Astrocyte (in vitro differentiated cells and primary cell): ENCODE results near the gene UST. TPM values are rescaled to one million over a fixed set of nuclear protein-coding genes. Genes with fewer than 3 reads are reported as not detected.

Experiments
- DNase-seq: peaks from one replicate; pipeline ENCODE4 v3.0.0-alpha.2; 2010; ENCODE audit warnings: low read depth
- FAIRE-seq: peaks from 2 replicates; lab custom pipeline; 2011; peaks lifted over from hg19 to GRCh38; lab: Jason Lieb, UNC
- H2AFZ ChIP-seq: 2 replicates; pipeline ENCODE4 v1.6.0; 2012; ENCODE audit warnings: low read depth, low read length, inconsistent platforms
- H3K27ac ChIP-seq: 2 replicates; pipeline ENCODE4 v1.5.1; 2011; ENCODE audit warnings: low read depth, low read length, inconsistent platforms
- H3K27me3 ChIP-seq: 2 replicates; pipeline ENCODE4 v1.6.0; 2011; ENCODE audit warnings: low read length, inconsistent platforms; ENCODE audit not compliant: insufficient read depth
- H3K36me3 ChIP-seq: 2 replicates; pipeline ENCODE4 v1.5.1; 2011; ENCODE audit warnings: low read length, inconsistent platforms; ENCODE audit not compliant: insufficient read depth
- H3K4me1 ChIP-seq: 2 replicates; pipeline ENCODE4 v1.5.1; 2011; ENCODE audit warnings: low read length, inconsistent platforms; ENCODE audit not compliant: insufficient read depth
- H3K4me2 ChIP-seq: 2 replicates; pipeline ENCODE4 v1.6.0; 2012; ENCODE audit warnings: low read length, inconsistent platforms
- H3K4me3 ChIP-seq: 2 replicates; pipeline ENCODE4 v1.5.1; 2011; ENCODE audit warnings: low read depth, mild to moderate bottlenecking, low read length, inconsistent platforms; ENCODE audit not compliant: insufficient read depth
- H3K79me2 ChIP-seq: 2 replicates; pipeline ENCODE4 v1.6.0; 2012; ENCODE audit warnings: mild to moderate bottlenecking, low read length, inconsistent platforms; ENCODE audit not compliant: insufficient read depth
- H3K9ac ChIP-seq: 2 replicates; pipeline ENCODE4 v1.6.0; 2012; ENCODE audit warnings: mild to moderate bottlenecking, low read length, inconsistent platforms
- H3K9me3 ChIP-seq: 2 replicates; pipeline ENCODE4 v1.5.1; 2012; ENCODE audit warnings: low read depth, mild to moderate bottlenecking, low read length, inconsistent platforms; ENCODE audit not compliant: insufficient read depth
- H4K20me1 ChIP-seq: 2 replicates; pipeline ENCODE4 v1.6.0; 2012; ENCODE audit warnings: low read length, inconsistent platforms; ENCODE audit not compliant: insufficient read depth
- H3K27ac Mint-ChIP-seq: one replicate; pipeline ENCODE4 v1.8.0; 2021; ENCODE audit warnings: mild to moderate bottlenecking, mixed read lengths; ENCODE audit not compliant: unreplicated experiment
- H3K27me3 Mint-ChIP-seq: one replicate; pipeline ENCODE4 v1.8.0; 2021; ENCODE audit warnings: low read depth, mixed read lengths; ENCODE audit not compliant: unreplicated experiment
- H3K36me3 Mint-ChIP-seq: one replicate; pipeline ENCODE4 v1.8.0; 2021; ENCODE audit warnings: low read depth, mixed read lengths; ENCODE audit not compliant: unreplicated experiment
- H3K4me1 Mint-ChIP-seq: one replicate; pipeline ENCODE4 v1.8.0; 2021; ENCODE audit warnings: low read depth, mixed read lengths; ENCODE audit not compliant: unreplicated experiment
- H3K4me3 Mint-ChIP-seq: one replicate; pipeline ENCODE4 v1.8.0; 2021; ENCODE audit warnings: mild to moderate bottlenecking, moderate library complexity, mixed read lengths; ENCODE audit not compliant: unreplicated experiment
- H3K9me3 Mint-ChIP-seq: one replicate; pipeline ENCODE4 v1.8.0; 2021; ENCODE audit warnings: mild to moderate bottlenecking, mixed read lengths; ENCODE audit not compliant: unreplicated experiment
- EZH2 ChIP-seq: IDR thresholded peaks from 2 replicates; pipeline ENCODE4 v1.6.1; 2012; ENCODE audit warnings: mild to moderate bottlenecking, low read length, inconsistent platforms; ENCODE audit not compliant: insufficient read depth
- total RNA-seq: library from RNA; stranded (reverse); gene quantifications from 2 replicates; pipeline ENCODE4 v1.2.1, GENCODE V29; 2021
- TF ChIP-seq, protein P1 (sequence below): IDR thresholded peaks from 2 replicates; pipeline ENCODE4 v1.5.1; 2011; ENCODE audit warnings: low read depth, mild to moderate bottlenecking, inconsistent platforms, low read length, moderate library complexity; ENCODE audit not compliant: insufficient read depth

Gene UST
- total RNA-seq, 1 donor from 2014 or later: 15.3 TPM

DNA sequence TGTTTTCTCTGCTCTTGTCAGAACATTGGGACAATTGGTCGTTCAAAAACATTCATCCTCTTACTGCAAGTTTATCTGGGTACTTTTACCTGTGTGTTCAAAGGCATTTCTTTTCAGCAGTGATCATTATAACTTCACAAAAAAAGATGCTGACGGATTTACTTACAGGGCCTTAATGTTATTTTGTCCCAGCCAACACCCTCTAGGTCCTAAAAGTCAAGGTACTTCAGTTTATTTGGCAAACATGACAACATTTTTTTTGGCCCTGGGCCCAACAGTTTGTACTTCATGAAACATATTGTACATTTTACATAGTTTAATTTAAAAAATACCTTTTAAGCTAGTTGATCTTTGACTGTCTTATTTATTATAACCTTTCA is 329.5 kb downstream of the UST start:
- Mint-ChIP-seq H3K4me3 (no peak overlapping the region), H3K27ac (no peak overlapping the region), H3K4me1 (peaks cover 32% of the 10 kb centered on the region), H3K27me3 (no peaks in the 10 kb centered on the region), H3K9me3 (peaks cover 2% of the 10 kb centered on the region), H3K36me3 (peaks cover 8% of the 10 kb centered on the region)
- Histone ChIP-seq H3K9me3 (no peaks in the 10 kb centered on the region), H3K4me3 (no peak overlapping the region), H2AFZ (no peak overlapping the region), H4K20me1 (no peaks in the 10 kb centered on the region), H3K27ac (peak overlapping the region; percentile 37), H3K4me2 (peak overlapping the region; percentile 1), H3K27me3 (no peaks in the 10 kb centered on the region), H3K36me3 (no peaks in the 10 kb centered on the region), H3K79me2 (no peaks in the 10 kb centered on the region), H3K9ac (no peak overlapping the region), H3K4me1 (peaks cover 36% of the 10 kb centered on the region)
- TF ChIP-seq, protein P1, sequence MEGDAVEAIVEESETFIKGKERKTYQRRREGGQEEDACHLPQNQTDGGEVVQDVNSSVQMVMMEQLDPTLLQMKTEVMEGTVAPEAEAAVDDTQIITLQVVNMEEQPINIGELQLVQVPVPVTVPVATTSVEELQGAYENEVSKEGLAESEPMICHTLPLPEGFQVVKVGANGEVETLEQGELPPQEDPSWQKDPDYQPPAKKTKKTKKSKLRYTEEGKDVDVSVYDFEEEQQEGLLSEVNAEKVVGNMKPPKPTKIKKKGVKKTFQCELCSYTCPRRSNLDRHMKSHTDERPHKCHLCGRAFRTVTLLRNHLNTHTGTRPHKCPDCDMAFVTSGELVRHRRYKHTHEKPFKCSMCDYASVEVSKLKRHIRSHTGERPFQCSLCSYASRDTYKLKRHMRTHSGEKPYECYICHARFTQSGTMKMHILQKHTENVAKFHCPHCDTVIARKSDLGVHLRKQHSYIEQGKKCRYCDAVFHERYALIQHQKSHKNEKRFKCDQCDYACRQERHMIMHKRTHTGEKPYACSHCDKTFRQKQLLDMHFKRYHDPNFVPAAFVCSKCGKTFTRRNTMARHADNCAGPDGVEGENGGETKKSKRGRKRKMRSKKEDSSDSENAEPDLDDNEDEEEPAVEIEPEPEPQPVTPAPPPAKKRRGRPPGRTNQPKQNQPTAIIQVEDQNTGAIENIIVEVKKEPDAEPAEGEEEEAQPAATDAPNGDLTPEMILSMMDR: no peak
- TF ChIP-seq EZH2: no peak
- DNase-seq (no peak), FAIRE-seq (no peak)

DNA sequence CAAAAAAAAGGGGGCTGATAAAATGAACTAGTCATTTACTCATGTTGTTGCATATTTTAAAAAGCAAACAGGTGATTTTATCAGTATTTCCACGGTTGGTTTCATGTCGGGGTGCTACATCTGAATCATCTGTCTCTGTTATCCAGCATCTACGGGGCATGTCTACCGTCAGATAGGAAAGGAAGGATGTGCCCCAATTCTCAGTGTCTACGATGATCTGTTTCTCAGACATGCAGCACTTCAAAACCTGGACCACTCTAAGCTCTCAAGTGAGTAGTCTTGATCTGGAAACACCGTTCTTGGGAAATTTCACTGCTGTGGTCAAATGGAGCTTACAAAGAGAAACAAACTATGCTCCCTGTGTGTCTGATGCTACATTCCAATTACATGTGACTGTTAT is 330.4 kb downstream of the UST start:
- H3K27me3 Mint-ChIP-seq: no peaks in the 10 kb centered on the region
- H3K36me3 ChIP-seq: no peaks in the 10 kb centered on the region
- no peak overlapping the region for H3K4me3 ChIP-seq
- H3K4me1 ChIP-seq: peaks cover 37% of the 10 kb centered on the region
- H3K4me2 ChIP-seq: peak overlapping the region; percentile 31
- peaks cover 32% of the 10 kb centered on the region for H3K4me1 Mint-ChIP-seq
- H3K4me3 Mint-ChIP-seq: no peak overlapping the region
- no peak overlapping the region for H2AFZ ChIP-seq
- H3K27ac Mint-ChIP-seq: no peak overlapping the region
- peaks cover 2% of the 10 kb centered on the region for H3K9me3 Mint-ChIP-seq
- peaks cover 8% of the 10 kb centered on the region for H3K36me3 Mint-ChIP-seq
- no peaks in the 10 kb centered on the region for H3K27me3 ChIP-seq
- no peaks in the 10 kb centered on the region for H4K20me1 ChIP-seq
- no peaks in the 10 kb centered on the region for H3K79me2 ChIP-seq
- FAIRE-seq: no peak
- H3K9ac ChIP-seq: no peak overlapping the region
- DNase-seq: peak; percentile 91
- TF ChIP-seq, protein P1: no peak
- no peak for TF ChIP-seq EZH2
- H3K9me3 ChIP-seq: no peaks in the 10 kb centered on the region
- peak overlapping the region; percentile 27 for H3K27ac ChIP-seq

DNA sequence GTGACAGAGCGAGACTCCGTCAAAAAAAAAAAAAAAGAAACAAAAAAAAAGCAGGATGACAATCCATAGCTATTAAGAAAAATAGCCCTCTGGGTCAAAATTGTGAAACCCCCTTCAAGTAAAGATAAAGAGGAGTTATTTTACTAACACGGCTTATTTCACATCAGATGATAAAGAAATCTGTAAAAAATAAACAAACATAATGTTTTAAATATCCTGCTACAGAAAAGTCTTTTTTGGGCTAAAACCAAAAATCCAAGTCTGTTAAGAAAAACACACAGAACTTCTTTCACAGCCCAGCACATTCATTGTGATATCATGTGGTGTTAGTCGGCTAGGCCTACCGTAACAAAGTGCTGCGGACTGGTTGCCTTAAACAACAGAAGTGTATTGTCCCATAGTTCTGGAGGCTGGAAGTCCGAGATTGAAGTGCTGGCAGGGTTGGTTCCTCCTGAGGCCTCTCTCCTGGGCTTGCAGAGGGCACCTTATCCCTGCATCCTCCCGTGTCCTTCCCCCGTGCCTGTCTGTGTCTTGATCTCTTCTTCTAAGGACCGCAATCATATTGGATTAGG is 331.5 kb downstream of the UST start:
- Histone ChIP-seq H3K9ac (no peak overlapping the region), H3K79me2 (no peaks in the 10 kb centered on the region), H3K9me3 (no peaks in the 10 kb centered on the region), H3K27ac (no peak overlapping the region), H3K4me3 (no peak overlapping the region), H2AFZ (no peak overlapping the region), H3K36me3 (no peaks in the 10 kb centered on the region), H3K4me1 (peaks cover 37% of the 10 kb centered on the region), H3K27me3 (no peaks in the 10 kb centered on the region), H4K20me1 (no peaks in the 10 kb centered on the region), H3K4me2 (no peak overlapping the region)
- Mint-ChIP-seq H3K4me3 (no peak overlapping the region), H3K36me3 (peaks cover 8% of the 10 kb centered on the region), H3K4me1 (peaks cover 32% of the 10 kb centered on the region), H3K9me3 (peaks cover 2% of the 10 kb centered on the region), H3K27ac (no peak overlapping the region), H3K27me3 (no peaks in the 10 kb centered on the region)
- no peak for FAIRE-seq
- no peak for DNase-seq
- TF ChIP-seq EZH2: no peak
